ENCODE results near the gene RYR1.
"Not testable (repeated sequence)": the region's sequence is repeated elsewhere in the genome, so short reads cannot be mapped to it uniquely, and the experiment has no call there.

The RYR1 gene

GRCh38 chr19:38488096-38488495 lies 54.6 kb downstream of the RYR1 start:
- Histone ChIP-seq H3K4me1 (ENCODE audit: control insufficient read depth, insufficient read depth, low read length) (no peaks in the 10 kb centered on the region), H3K9me3 (ENCODE audit: control insufficient read depth, insufficient read depth, low read length) (no peaks in the 10 kb centered on the region), H3K27me3 (ENCODE audit: control insufficient read depth, insufficient read depth, low read length) (no peaks in the 10 kb centered on the region), H3K36me3 (ENCODE audit: control insufficient read depth, insufficient read depth, low read length) (peaks cover 58% of the 10 kb centered on the region), H3K9ac (ENCODE audit: low read depth, low read length) (no peak overlapping the region), H3K4me3 (ENCODE audit: low read depth, low read length) (no peak overlapping the region)

DNA sequence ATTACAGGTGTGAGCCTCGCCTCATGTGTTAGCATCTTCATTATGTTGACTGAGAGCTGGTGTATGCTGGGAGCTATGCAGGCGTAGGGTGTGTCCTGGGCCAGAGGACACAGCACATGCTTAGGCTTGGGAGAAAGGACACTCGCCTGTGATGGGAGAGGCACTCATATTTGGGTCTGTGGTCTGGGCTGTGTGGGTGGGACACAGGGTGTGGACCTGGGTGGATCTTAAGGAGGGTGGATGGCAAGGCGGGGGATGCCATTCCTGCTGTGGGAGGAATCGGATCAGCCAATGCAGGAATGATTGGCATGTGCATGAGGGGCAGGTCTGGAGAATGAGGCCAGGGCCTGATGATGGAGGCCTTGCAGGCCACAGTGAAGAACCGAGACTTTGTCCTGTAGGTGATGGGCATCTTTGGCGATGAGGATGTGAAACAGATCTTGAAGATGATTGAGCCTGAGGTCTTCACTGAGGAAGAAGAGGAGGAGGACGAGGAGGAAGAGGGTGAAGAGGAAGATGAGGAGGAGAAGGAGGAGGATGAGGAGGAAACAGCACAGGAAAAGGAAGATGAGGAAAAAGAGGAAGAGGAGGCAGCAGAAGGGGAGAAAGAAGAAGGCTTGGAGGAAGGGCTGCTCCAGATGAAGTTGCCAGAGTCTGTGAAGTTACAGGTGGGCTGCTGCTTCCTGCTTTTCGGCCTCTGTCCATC lies 55.4 kb downstream of the RYR1 start:
- H3K36me3 ChIP-seq (ENCODE audit: control insufficient read depth, insufficient read depth, low read length) = peaks cover 54% of the 10 kb centered on the region
- no peak overlapping the region for H3K4me3 ChIP-seq (ENCODE audit: low read depth, low read length)
- no peaks in the 10 kb centered on the region for H3K9me3 ChIP-seq (ENCODE audit: control insufficient read depth, insufficient read depth, low read length)
- H3K27me3 ChIP-seq (ENCODE audit: control insufficient read depth, insufficient read depth, low read length) = no peaks in the 10 kb centered on the region
- no peak overlapping the region for H3K9ac ChIP-seq (ENCODE audit: low read depth, low read length)
- no peaks in the 10 kb centered on the region for H3K4me1 ChIP-seq (ENCODE audit: control insufficient read depth, insufficient read depth, low read length)

DNA sequence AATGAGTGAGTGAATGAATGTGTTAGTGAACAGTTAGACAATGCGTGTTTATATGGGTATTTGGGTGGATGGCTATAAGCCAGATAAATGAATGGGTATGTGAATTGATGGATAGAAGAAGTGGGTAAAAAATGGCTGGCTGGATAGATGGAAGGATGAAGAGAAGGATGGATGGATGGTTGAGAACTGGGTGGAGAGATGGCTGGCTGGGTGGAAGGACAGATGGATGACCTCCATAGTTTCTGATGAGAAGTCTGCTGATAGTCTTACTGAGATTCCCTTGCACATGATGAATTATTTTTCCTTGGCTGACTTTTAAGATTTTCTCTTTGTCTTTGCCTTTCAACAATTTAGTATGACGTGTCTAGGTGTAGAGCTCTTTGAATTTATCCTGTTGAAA lies 57.4 kb downstream of the RYR1 start:
- H3K4me3 ChIP-seq (ENCODE audit: low read depth, low read length) = no peak overlapping the region
- no peaks in the 10 kb centered on the region for H3K9me3 ChIP-seq (ENCODE audit: control insufficient read depth, insufficient read depth, low read length)
- no peaks in the 10 kb centered on the region for H3K27me3 ChIP-seq (ENCODE audit: control insufficient read depth, insufficient read depth, low read length)
- no peaks in the 10 kb centered on the region for H3K4me1 ChIP-seq (ENCODE audit: control insufficient read depth, insufficient read depth, low read length)
- no peak overlapping the region for H3K9ac ChIP-seq (ENCODE audit: low read depth, low read length)
- peaks cover 55% of the 10 kb centered on the region for H3K36me3 ChIP-seq (ENCODE audit: control insufficient read depth, insufficient read depth, low read length)

GRCh38 chr19:38492181-38492813 lies 58.8 kb downstream of the RYR1 start:
- Histone ChIP-seq H3K9ac (ENCODE audit: low read depth, low read length) (no peak overlapping the region), H3K4me3 (ENCODE audit: low read depth, low read length) (no peak overlapping the region), H3K9me3 (ENCODE audit: control insufficient read depth, insufficient read depth, low read length) (no peaks in the 10 kb centered on the region), H3K4me1 (ENCODE audit: control insufficient read depth, insufficient read depth, low read length) (no peaks in the 10 kb centered on the region), H3K36me3 (ENCODE audit: control insufficient read depth, insufficient read depth, low read length) (peaks cover 62% of the 10 kb centered on the region), H3K27me3 (ENCODE audit: control insufficient read depth, insufficient read depth, low read length) (no peaks in the 10 kb centered on the region)

DNA sequence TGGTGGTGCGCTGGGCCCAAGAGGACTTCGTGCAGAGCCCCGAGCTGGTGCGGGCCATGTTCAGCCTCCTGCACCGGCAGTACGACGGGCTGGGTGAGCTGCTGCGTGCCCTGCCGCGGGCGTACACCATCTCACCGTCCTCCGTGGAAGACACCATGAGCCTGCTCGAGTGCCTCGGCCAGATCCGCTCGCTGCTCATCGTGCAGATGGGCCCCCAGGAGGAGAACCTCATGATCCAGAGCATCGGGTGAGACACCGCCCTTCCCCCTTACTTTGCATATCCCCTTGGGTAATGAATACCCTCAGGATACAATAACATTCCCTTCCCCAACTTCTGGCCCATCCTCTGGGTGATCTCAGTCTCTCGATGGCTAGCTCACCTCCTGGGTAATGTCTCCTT lies 60.9 kb downstream of the RYR1 start:
- no peak overlapping the region for H3K4me3 ChIP-seq (ENCODE audit: low read depth, low read length)
- H3K9ac ChIP-seq (ENCODE audit: low read depth, low read length) = peak overlapping the region; percentile 12
- no peaks in the 10 kb centered on the region for H3K27me3 ChIP-seq (ENCODE audit: control insufficient read depth, insufficient read depth, low read length)
- H3K36me3 ChIP-seq (ENCODE audit: control insufficient read depth, insufficient read depth, low read length) = peaks cover 71% of the 10 kb centered on the region
- H3K4me1 ChIP-seq (ENCODE audit: control insufficient read depth, insufficient read depth, low read length) = no peaks in the 10 kb centered on the region
- H3K9me3 ChIP-seq (ENCODE audit: control insufficient read depth, insufficient read depth, low read length) = no peaks in the 10 kb centered on the region

- not testable (repeated sequence) for H3K4me1 ChIP-seq (ENCODE audit: control insufficient read depth, insufficient read depth, low read length); H3K27me3 ChIP-seq (ENCODE audit: control insufficient read depth, insufficient read depth, low read length); H3K9ac ChIP-seq (ENCODE audit: low read depth, low read length); H3K9me3 ChIP-seq (ENCODE audit: control insufficient read depth, insufficient read depth, low read length); H3K4me3 ChIP-seq (ENCODE audit: low read depth, low read length)
- peaks cover 65% of the 10 kb centered on the region for H3K36me3 ChIP-seq (ENCODE audit: control insufficient read depth, insufficient read depth, low read length)
These were observed 61.9 kb downstream of the RYR1 start for GRCh38 chr19:38495375-38495774.

DNA sequence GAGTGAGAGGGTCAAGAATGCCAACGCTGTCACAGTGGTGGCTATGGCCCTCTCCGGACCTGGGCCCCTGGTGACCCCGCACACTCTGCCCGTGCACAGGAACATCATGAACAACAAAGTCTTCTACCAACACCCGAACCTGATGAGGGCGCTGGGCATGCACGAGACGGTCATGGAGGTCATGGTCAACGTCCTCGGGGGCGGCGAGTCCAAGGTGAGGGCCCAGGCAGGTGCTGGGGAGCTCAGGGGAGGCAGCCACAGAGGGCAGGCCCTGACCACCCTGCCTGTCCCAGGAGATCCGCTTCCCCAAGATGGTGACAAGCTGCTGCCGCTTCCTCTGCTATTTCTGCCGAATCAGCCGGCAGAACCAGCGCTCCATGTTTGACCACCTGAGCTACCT lies 62.6 kb downstream of the RYR1 start:
- Histone ChIP-seq H3K27me3 (ENCODE audit: control insufficient read depth, insufficient read depth, low read length) (no peaks in the 10 kb centered on the region), H3K9ac (ENCODE audit: low read depth, low read length) (no peak overlapping the region), H3K4me1 (ENCODE audit: control insufficient read depth, insufficient read depth, low read length) (no peaks in the 10 kb centered on the region), H3K9me3 (ENCODE audit: control insufficient read depth, insufficient read depth, low read length) (no peaks in the 10 kb centered on the region), H3K4me3 (ENCODE audit: low read depth, low read length) (no peak overlapping the region), H3K36me3 (ENCODE audit: control insufficient read depth, insufficient read depth, low read length) (peaks cover 67% of the 10 kb centered on the region)

DNA sequence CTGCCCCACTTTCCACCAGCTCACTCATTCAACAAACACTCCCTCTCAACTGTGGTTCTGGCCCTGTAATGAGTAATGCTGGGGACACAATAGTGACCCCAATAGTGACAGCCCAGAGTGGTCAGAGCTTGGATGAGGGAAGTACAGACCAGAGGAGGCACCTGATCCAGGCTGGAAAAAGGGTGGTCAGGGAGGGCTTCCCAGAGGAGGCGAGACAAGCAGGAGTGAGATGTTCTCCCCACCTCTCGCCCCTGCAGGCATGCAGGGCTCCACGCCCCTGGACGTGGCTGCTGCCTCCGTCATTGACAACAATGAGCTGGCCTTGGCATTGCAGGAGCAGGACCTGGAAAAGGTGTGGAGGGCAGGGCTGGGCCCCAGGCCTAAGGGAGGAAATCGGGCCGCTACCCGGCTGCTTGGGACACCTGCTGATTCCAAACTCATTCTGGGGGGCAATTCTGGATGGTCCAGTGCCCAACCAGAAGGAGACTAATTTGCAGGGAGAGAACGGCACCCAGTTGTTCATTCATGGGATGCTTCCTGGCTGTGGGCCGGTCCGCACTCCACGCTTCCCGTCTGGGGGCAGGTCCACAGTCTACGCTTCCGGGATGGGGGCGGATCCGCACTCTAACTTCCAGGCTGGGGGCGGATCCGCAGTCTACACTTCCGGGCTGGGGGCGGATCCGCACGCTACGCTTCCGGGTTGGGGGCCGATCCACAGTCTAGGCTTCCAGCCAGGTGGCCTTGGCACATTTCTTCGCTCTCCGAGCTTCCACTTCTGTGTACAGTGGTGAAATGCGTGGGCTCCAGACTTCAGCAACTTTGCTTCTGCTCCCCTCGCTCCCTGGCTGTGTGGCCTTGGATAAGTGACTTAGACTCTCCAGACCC lies 63.4 kb downstream of the RYR1 start:
- H3K9ac ChIP-seq (ENCODE audit: low read depth, low read length) = no peak overlapping the region

GRCh38 chr19:38497907-38498306 lies 64.4 kb downstream of the RYR1 start:
- no peak overlapping the region for H3K9ac ChIP-seq (ENCODE audit: low read depth, low read length)
- no peaks in the 10 kb centered on the region for H3K9me3 ChIP-seq (ENCODE audit: control insufficient read depth, insufficient read depth, low read length)
- no peaks in the 10 kb centered on the region for H3K27me3 ChIP-seq (ENCODE audit: control insufficient read depth, insufficient read depth, low read length)
- no peak overlapping the region for H3K4me3 ChIP-seq (ENCODE audit: low read depth, low read length)
- no peaks in the 10 kb centered on the region for H3K4me1 ChIP-seq (ENCODE audit: control insufficient read depth, insufficient read depth, low read length)
- peaks cover 63% of the 10 kb centered on the region for H3K36me3 ChIP-seq (ENCODE audit: control insufficient read depth, insufficient read depth, low read length)

More for the DNA sequence above, 63.4 kb downstream of the RYR1 start:
- Histone ChIP-seq H3K27me3 (ENCODE audit: control insufficient read depth, insufficient read depth, low read length) (no peaks in the 10 kb centered on the region), H3K4me3 (ENCODE audit: low read depth, low read length) (no peak overlapping the region), H3K4me1 (ENCODE audit: control insufficient read depth, insufficient read depth, low read length) (no peaks in the 10 kb centered on the region), H3K9me3 (ENCODE audit: control insufficient read depth, insufficient read depth, low read length) (no peaks in the 10 kb centered on the region), H3K36me3 (ENCODE audit: control insufficient read depth, insufficient read depth, low read length) (peaks cover 67% of the 10 kb centered on the region)

DNA sequence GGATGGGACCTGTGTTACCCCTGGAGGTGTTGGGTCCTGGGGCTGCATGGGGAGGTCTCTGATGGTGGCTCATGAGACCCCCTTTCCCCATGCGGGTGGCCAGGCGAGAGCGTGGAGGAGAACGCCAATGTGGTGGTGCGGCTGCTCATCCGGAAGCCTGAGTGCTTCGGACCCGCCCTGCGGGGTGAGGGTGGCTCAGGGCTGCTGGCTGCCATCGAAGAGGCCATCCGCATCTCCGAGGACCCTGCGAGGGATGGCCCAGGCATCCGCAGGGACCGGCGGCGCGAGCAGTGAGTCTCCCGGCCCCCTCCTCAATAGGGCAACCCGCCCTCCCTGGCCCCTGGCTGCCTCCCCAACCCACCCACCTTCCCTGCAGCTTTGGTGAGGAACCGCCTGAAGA lies 66.0 kb downstream of the RYR1 start:
- Histone ChIP-seq H3K9me3 (ENCODE audit: control insufficient read depth, insufficient read depth, low read length) (no peaks in the 10 kb centered on the region), H3K4me1 (ENCODE audit: control insufficient read depth, insufficient read depth, low read length) (no peaks in the 10 kb centered on the region), H3K27me3 (ENCODE audit: control insufficient read depth, insufficient read depth, low read length) (no peaks in the 10 kb centered on the region), H3K4me3 (ENCODE audit: low read depth, low read length) (no peak overlapping the region), H3K36me3 (ENCODE audit: control insufficient read depth, insufficient read depth, low read length) (peaks cover 55% of the 10 kb centered on the region), H3K9ac (ENCODE audit: low read depth, low read length) (no peak overlapping the region)

DNA sequence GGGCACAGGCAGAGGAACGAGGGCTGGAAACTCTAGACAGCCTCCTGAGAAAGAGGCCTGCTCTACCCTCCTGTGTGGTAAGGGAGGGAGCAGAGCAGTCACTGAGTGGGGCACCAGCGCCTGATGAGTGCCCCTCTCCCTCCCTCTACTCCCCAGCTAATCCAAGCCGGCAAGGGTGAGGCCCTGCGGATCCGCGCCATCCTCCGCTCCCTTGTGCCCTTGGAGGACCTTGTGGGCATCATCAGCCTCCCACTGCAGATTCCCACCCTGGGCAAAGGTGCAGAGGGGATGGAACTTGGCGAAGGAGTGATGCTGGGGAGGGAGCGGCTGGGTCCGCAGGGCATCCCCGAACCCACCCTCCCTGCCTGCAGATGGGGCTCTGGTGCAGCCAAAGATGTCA lies 67.0 kb downstream of the RYR1 start:
- Histone ChIP-seq H3K4me3 (ENCODE audit: low read depth, low read length) (no peak overlapping the region), H3K4me1 (ENCODE audit: control insufficient read depth, insufficient read depth, low read length) (no peaks in the 10 kb centered on the region), H3K9ac (ENCODE audit: low read depth, low read length) (no peak overlapping the region), H3K36me3 (ENCODE audit: control insufficient read depth, insufficient read depth, low read length) (peaks cover 48% of the 10 kb centered on the region), H3K27me3 (ENCODE audit: control insufficient read depth, insufficient read depth, low read length) (no peaks in the 10 kb centered on the region), H3K9me3 (ENCODE audit: control insufficient read depth, insufficient read depth, low read length) (no peaks in the 10 kb centered on the region)
